ENCODE results near the gene NAV3. TPM values are rescaled to one million over a fixed set of nuclear protein-coding genes. Genes with fewer than 3 reads are reported as not detected.

NAV3 gene
- polyA plus RNA-seq, 1 of the 3 experiments (the other 2 are of a cell fraction), result 10.5 TPM

DNA sequence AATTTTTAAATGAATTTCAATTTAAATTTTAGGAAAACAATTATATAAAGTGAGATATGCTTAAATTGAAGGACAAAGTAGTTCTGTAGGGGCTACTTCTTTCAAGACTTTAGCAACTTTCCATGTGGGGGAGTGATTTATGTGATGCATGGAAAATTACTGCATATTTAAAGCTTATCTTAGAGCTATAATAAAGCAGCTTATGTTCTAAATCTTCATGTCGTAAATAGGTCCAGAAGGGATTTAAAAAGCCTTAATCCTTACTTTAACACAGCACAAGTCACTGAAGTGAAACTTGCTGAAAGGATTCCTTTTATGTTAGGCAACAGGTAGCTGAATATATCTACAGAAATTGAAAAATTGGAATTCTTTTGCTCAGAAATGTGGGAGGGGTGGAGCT, 340.4 kb downstream of the NAV3 start:
- CTCF ChIA-PET, result interaction anchor here (0.6 to 2.6 kb wide), 3 partner anchors 9 to 54 kb away, joined by 3 to 8 read pairs (median 3); no protein-coding TSS in a partner anchor
- 83% methylated on average over 1 of the region's 1 CpG for WGBS (ENCODE audit: low lambda C conversion rate)
- POLR2A ChIA-PET, result no interaction called here

More for the DNA sequence above, 340.4 kb downstream of the NAV3 start:
- no peaks in the 10 kb centered on the region; a peak in 1 of 4 replicates for H3K4me1 ChIP-seq (ENCODE audit: control insufficient read depth in 1 of 2, insufficient read depth in 2 of 2, low read depth in 1 of 2, low read length in 1 of 2)
- H3K4me2 ChIP-seq, result no peak overlapping the region
- no peaks in the 10 kb centered on the region for H3K79me2 ChIP-seq (ENCODE audit: insufficient read depth)
- no peaks in the 10 kb centered on the region for H3K9me2 ChIP-seq
- H3K27ac ChIP-seq (ENCODE audit: low read depth in 2 of 2, low read length in 1 of 2), result no peak overlapping the region
- no peak overlapping the region for H3K4me3 ChIP-seq (ENCODE audit: low read depth in 2 of 2, low read length in 1 of 2)
- H3K9ac ChIP-seq, result no peak overlapping the region
- no peaks in the 10 kb centered on the region for H3K9me3 ChIP-seq
- DNase-seq, result no peak
- H3F3A ChIP-seq (replicated peaks; ENCODE audit: insufficient read depth), result peaks cover 2% of the 10 kb centered on the region
- no peak overlapping the region for H2AFZ ChIP-seq (ENCODE audit: low read depth)
- H3K27me3 ChIP-seq (ENCODE audit: insufficient read depth), result no peaks in the 10 kb centered on the region
- peaks cover 23 to 51% of the 10 kb centered on the region in 2 experiments for H3K36me3 ChIP-seq (replicated peaks in 1 of 2; ENCODE audit: control insufficient read depth in 1 of 2, insufficient read depth in 2 of 2, low read length in 1 of 2)
- TF ChIP-seq NFIC (IDR thresholded peaks at IDR 0.05; ENCODE audit: borderline replicate concordance) (no peak), SIN3A (IDR thresholded peaks at IDR 0.05; ENCODE audit: borderline replicate concordance, low read depth, low read length) (no peak), ELF1 (IDR thresholded peaks at IDR 0.05) (no peak), MEF2A (IDR thresholded peaks at IDR 0.05; ENCODE audit: borderline replicate concordance, low read depth) (no peak), TAF1 (IDR thresholded peaks at IDR 0.05; ENCODE audit: borderline replicate concordance, low read depth, low read length) (no peak), RAD21 (IDR thresholded peaks at IDR 0.05; ENCODE audit: low read length) (no peak), CHD2 (IDR thresholded peaks at IDR 0.05; ENCODE audit: low read length, partially characterized antibody) (no peak), TEAD4 (IDR thresholded peaks at IDR 0.05; ENCODE audit: borderline replicate concordance, insufficient read depth) (no peak), FOXJ3 (CRISPR knock-in tag; IDR thresholded peaks at IDR 0.05) (no peak), SMC3 (IDR thresholded peaks at IDR 0.05; ENCODE audit: low read depth, low read length) (no peak), GATA2 (CRISPR knock-in tag; IDR thresholded peaks at IDR 0.05) (no peak), JUND (IDR thresholded peaks at IDR 0.05) (no peak), EZH2phosphoT487 (IDR thresholded peaks at IDR 0.05; ENCODE audit: borderline replicate concordance, low read depth) (no peak)
- TF ChIP-seq, protein P1, sequence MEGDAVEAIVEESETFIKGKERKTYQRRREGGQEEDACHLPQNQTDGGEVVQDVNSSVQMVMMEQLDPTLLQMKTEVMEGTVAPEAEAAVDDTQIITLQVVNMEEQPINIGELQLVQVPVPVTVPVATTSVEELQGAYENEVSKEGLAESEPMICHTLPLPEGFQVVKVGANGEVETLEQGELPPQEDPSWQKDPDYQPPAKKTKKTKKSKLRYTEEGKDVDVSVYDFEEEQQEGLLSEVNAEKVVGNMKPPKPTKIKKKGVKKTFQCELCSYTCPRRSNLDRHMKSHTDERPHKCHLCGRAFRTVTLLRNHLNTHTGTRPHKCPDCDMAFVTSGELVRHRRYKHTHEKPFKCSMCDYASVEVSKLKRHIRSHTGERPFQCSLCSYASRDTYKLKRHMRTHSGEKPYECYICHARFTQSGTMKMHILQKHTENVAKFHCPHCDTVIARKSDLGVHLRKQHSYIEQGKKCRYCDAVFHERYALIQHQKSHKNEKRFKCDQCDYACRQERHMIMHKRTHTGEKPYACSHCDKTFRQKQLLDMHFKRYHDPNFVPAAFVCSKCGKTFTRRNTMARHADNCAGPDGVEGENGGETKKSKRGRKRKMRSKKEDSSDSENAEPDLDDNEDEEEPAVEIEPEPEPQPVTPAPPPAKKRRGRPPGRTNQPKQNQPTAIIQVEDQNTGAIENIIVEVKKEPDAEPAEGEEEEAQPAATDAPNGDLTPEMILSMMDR (IDR thresholded peaks at IDR 0.05), result no peak
- TF ChIP-seq, protein P2, sequence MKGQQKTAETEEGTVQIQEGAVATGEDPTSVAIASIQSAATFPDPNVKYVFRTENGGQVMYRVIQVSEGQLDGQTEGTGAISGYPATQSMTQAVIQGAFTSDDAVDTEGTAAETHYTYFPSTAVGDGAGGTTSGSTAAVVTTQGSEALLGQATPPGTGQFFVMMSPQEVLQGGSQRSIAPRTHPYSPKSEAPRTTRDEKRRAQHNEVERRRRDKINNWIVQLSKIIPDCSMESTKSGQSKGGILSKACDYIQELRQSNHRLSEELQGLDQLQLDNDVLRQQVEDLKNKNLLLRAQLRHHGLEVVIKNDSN (IDR thresholded peaks at IDR 0.05; ENCODE audit: borderline replicate concordance, low read depth), result no peak
- TF ChIP-seq, protein P3, sequence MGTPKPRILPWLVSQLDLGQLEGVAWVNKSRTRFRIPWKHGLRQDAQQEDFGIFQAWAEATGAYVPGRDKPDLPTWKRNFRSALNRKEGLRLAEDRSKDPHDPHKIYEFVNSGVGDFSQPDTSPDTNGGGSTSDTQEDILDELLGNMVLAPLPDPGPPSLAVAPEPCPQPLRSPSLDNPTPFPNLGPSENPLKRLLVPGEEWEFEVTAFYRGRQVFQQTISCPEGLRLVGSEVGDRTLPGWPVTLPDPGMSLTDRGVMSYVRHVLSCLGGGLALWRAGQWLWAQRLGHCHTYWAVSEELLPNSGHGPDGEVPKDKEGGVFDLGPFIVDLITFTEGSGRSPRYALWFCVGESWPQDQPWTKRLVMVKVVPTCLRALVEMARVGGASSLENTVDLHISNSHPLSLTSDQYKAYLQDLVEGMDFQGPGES (IDR thresholded peaks at IDR 0.05; ENCODE audit: low read depth, low read length), result no peak
- TF ChIP-seq, protein P4, sequence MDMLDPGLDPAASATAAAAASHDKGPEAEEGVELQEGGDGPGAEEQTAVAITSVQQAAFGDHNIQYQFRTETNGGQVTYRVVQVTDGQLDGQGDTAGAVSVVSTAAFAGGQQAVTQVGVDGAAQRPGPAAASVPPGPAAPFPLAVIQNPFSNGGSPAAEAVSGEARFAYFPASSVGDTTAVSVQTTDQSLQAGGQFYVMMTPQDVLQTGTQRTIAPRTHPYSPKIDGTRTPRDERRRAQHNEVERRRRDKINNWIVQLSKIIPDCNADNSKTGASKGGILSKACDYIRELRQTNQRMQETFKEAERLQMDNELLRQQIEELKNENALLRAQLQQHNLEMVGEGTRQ (IDR thresholded peaks at IDR 0.05; ENCODE audit: borderline replicate concordance, low read depth, low read length), result no peak
- TF ChIP-seq, protein P5, sequence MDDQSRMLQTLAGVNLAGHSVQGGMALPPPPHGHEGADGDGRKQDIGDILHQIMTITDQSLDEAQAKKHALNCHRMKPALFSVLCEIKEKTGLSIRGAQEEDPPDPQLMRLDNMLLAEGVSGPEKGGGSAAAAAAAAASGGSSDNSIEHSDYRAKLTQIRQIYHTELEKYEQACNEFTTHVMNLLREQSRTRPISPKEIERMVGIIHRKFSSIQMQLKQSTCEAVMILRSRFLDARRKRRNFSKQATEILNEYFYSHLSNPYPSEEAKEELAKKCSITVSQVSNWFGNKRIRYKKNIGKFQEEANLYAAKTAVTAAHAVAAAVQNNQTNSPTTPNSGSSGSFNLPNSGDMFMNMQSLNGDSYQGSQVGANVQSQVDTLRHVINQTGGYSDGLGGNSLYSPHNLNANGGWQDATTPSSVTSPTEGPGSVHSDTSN (IDR thresholded peaks at IDR 0.05), result no peak
- no peaks in the 10 kb centered on the region for H4K20me1 ChIP-seq (ENCODE audit: insufficient read depth)
